RKO (cell line): Measurements from ENCODE around the gene IRF4.

ENCODE experiments used
- DNase-seq: peaks from one replicate; pipeline ENCODE4 v3.0.0-alpha.2; 2016; ENCODE audit warnings: low spot score

The IRF4 gene

GRCh38 chr6:353642-354614, 37.6 kb upstream of the IRF4 start:
- no peak for DNase-seq

- DNase-seq: no peak
These were observed 36.8 kb upstream of the IRF4 start for GRCh38 chr6:354631-355280.

- DNase-seq: no peak
These were observed 36.0 kb upstream of the IRF4 start for GRCh38 chr6:355373-356208.

GRCh38 chr6:356828-357251, 34.7 kb upstream of the IRF4 start:
- DNase-seq: no peak

- DNase-seq: no peak
These were observed 34.2 kb upstream of the IRF4 start for GRCh38 chr6:357261-357790.

GRCh38 chr6:357791-358341, 33.7 kb upstream of the IRF4 start:
- no peak for DNase-seq

- no peak for DNase-seq
These were observed 33.1 kb upstream of the IRF4 start for GRCh38 chr6:358432-358831.

- no peak for DNase-seq
These were observed 32.7 kb upstream of the IRF4 start for GRCh38 chr6:358847-359246.

- DNase-seq: no peak
These were observed 32.1 kb upstream of the IRF4 start for GRCh38 chr6:359261-360035.

- no peak for DNase-seq
These were observed 31.2 kb upstream of the IRF4 start for GRCh38 chr6:360349-360748.

GRCh38 chr6:360764-361373, 30.7 kb upstream of the IRF4 start:
- DNase-seq: no peak

- DNase-seq: no peak
These were observed 30.0 kb upstream of the IRF4 start for GRCh38 chr6:361411-362132.

GRCh38 chr6:362231-362923, 29.2 kb upstream of the IRF4 start:
- no peak for DNase-seq

- no peak for DNase-seq
These were observed 28.7 kb upstream of the IRF4 start for GRCh38 chr6:362924-363249.

GRCh38 chr6:363291-363690, 28.3 kb upstream of the IRF4 start:
- DNase-seq: no peak

- no peak for DNase-seq
These were observed 27.6 kb upstream of the IRF4 start for GRCh38 chr6:363909-364308.

GRCh38 chr6:364609-365540, 26.7 kb upstream of the IRF4 start:
- no peak for DNase-seq

- DNase-seq: no peak
These were observed 25.7 kb upstream of the IRF4 start for GRCh38 chr6:365835-366234.
